ENCODE results near the gene THAP9.

GRCh38 chr4:82865592-82865991, 34.9 kb upstream of the THAP9 start:
- TF ChIP-seq EZH2 (IDR thresholded peaks at IDR 0.05; ENCODE audit: borderline replicate concordance, low read depth, low read length, severe bottlenecking) = no peak
- TF ChIP-seq, protein P1, sequence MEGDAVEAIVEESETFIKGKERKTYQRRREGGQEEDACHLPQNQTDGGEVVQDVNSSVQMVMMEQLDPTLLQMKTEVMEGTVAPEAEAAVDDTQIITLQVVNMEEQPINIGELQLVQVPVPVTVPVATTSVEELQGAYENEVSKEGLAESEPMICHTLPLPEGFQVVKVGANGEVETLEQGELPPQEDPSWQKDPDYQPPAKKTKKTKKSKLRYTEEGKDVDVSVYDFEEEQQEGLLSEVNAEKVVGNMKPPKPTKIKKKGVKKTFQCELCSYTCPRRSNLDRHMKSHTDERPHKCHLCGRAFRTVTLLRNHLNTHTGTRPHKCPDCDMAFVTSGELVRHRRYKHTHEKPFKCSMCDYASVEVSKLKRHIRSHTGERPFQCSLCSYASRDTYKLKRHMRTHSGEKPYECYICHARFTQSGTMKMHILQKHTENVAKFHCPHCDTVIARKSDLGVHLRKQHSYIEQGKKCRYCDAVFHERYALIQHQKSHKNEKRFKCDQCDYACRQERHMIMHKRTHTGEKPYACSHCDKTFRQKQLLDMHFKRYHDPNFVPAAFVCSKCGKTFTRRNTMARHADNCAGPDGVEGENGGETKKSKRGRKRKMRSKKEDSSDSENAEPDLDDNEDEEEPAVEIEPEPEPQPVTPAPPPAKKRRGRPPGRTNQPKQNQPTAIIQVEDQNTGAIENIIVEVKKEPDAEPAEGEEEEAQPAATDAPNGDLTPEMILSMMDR (IDR thresholded peaks at IDR 0.05; ENCODE audit: borderline replicate concordance, extremely low read depth, low read length, poor library complexity, severe bottlenecking) = no peak

All from DND-41 (cell line).